Measurements from ENCODE around the gene GALNTL6. TPM values are rescaled to one million over a fixed set of nuclear protein-coding genes. Genes with fewer than 3 reads are reported as not detected.
"Not testable (repeated sequence)": the region's sequence is repeated elsewhere in the genome, so short reads cannot be mapped to it uniquely, and the experiment has no call there.

GALNTL6 gene
- total and polyA plus RNA-seq, 2 donors (not counting 1 experiment from before 2014, with no cell fraction given) = not detected

DNA sequence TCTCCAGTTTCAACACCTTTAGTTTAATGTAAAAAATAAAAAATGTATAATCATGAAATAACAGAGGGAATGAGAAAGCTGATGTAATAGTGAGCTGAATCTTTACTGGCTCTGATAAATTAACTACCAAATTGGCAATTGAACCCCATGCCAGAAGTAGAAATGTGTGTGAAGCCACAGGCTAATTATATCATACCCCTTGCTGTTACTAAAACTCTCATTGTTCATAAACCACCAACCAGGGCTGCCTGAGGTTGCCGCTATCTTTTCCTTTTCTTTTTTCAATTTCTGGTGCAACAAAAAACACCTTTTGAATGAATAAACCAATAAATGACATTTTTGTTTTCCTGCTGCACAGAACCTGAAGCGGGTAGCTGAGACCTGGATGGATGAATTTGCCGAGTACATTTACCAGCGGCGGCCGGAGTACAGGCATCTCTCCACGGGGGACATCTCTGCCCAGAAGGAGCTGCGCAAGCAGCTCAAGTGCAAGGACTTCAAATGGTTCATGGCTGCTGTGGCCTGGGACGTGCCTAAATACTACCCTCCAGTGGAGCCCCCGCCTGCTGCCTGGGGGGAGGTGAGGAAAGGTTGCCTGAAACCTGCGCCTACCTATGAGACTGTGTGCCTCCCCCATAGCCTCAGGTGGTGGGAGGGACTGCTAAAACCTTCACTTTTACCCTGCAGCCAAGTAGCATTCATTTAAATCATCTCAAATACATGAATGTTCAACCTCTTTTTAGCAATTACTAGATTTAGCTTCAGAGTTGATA lies 1138.7 kb downstream of the GALNTL6 start:
- no peak for DNase-seq (ENCODE audit: low read depth in 2 of 2)
- TF ChIP-seq, protein P1, sequence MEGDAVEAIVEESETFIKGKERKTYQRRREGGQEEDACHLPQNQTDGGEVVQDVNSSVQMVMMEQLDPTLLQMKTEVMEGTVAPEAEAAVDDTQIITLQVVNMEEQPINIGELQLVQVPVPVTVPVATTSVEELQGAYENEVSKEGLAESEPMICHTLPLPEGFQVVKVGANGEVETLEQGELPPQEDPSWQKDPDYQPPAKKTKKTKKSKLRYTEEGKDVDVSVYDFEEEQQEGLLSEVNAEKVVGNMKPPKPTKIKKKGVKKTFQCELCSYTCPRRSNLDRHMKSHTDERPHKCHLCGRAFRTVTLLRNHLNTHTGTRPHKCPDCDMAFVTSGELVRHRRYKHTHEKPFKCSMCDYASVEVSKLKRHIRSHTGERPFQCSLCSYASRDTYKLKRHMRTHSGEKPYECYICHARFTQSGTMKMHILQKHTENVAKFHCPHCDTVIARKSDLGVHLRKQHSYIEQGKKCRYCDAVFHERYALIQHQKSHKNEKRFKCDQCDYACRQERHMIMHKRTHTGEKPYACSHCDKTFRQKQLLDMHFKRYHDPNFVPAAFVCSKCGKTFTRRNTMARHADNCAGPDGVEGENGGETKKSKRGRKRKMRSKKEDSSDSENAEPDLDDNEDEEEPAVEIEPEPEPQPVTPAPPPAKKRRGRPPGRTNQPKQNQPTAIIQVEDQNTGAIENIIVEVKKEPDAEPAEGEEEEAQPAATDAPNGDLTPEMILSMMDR (conservative IDR thresholded peaks at IDR 0.05 in 1 of 2, IDR thresholded peaks at IDR 0.05 in 1 of 2; ENCODE audit: low read depth in 1 of 2, low read length in 2 of 2) = no peak
- TF ChIP-seq EZH2 (IDR thresholded peaks at IDR 0.05; ENCODE audit: low read length, missing control alignments) = no peak
- H3K4me1 ChIP-seq (ENCODE audit: control insufficient read depth, extremely low read depth, insufficient read depth, low read length) = no peaks in the 10 kb centered on the region
- no peaks in the 10 kb centered on the region for H3K36me3 ChIP-seq (ENCODE audit: control insufficient read depth, insufficient read depth, low read length)
- no peak overlapping the region for H2AFZ ChIP-seq (ENCODE audit: low read length)
- no peaks in the 10 kb centered on the region for H3K9me3 ChIP-seq (ENCODE audit: control insufficient read depth, insufficient read depth, low read depth, low read length)
- no peak overlapping the region for H3K27ac ChIP-seq (ENCODE audit: insufficient read depth, low read length)
- no peak overlapping the region for H3K9ac ChIP-seq (ENCODE audit: insufficient read depth, low read length)
- no peak overlapping the region for H3K4me3 ChIP-seq (replicated peaks in 1 of 4; ENCODE audit: control extremely low read depth in 1 of 4, insufficient read depth in 1 of 4, low read depth in 3 of 4, low read length in 4 of 4)
- H3K4me2 ChIP-seq (ENCODE audit: extremely low read depth, insufficient read depth, low read length) = no peak overlapping the region
- no peaks in the 10 kb centered on the region for H4K20me1 ChIP-seq (ENCODE audit: control insufficient read depth, extremely low read depth, insufficient read depth, low read length)
- no peaks in the 10 kb centered on the region for H3K79me2 ChIP-seq (ENCODE audit: control insufficient read depth, insufficient read depth, low read length)
- H3K27me3 ChIP-seq (ENCODE audit: control insufficient read depth, insufficient read depth, low read length) = no peaks in the 10 kb centered on the region

DNA sequence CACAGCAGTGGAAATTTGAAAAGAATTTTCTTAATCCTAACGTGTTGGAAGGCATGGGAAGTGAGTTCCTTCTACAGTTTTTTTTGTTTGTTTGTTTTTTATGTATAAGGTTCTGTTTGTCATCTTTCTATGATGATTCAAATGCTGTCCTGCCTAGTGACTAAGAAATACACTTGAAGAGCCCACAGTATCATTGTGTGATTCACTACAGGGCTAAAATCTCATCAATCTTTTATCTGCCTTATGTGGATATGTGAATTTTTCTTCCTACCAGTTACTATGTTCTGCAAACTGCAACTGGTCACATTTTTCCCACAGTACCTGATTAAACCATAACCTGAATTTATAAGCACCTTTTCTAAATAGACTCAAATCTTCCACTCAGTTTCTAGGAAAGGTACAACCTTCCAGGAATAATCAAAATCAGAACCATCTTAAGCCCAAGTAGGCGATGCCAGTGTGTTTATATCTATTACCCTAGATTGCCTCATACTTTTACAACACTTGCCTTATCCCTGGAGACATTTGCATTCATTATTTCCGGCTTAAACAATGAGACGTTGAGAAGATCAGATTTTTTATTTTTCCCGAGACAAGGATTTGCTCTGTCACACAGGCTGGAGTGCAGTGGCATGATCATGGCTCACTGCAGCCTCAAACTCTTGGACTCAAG lies 1140.8 kb downstream of the GALNTL6 start:
- Histone ChIP-seq H3K9me3 (ENCODE audit: control insufficient read depth, insufficient read depth, low read depth, low read length) (no peaks in the 10 kb centered on the region), H3K4me3 (replicated peaks in 1 of 4; ENCODE audit: control extremely low read depth in 1 of 4, insufficient read depth in 1 of 4, low read depth in 3 of 4, low read length in 4 of 4) (no peak overlapping the region), H3K79me2 (ENCODE audit: control insufficient read depth, insufficient read depth, low read length) (no peaks in the 10 kb centered on the region), H3K9ac (ENCODE audit: insufficient read depth, low read length) (no peak overlapping the region), H4K20me1 (ENCODE audit: control insufficient read depth, extremely low read depth, insufficient read depth, low read length) (no peaks in the 10 kb centered on the region), H3K4me2 (ENCODE audit: extremely low read depth, insufficient read depth, low read length) (no peak overlapping the region), H3K27me3 (ENCODE audit: control insufficient read depth, insufficient read depth, low read length) (no peaks in the 10 kb centered on the region), H3K27ac (ENCODE audit: insufficient read depth, low read length) (no peak overlapping the region), H3K36me3 (ENCODE audit: control insufficient read depth, insufficient read depth, low read length) (no peaks in the 10 kb centered on the region), H3K4me1 (ENCODE audit: control insufficient read depth, extremely low read depth, insufficient read depth, low read length) (no peaks in the 10 kb centered on the region), H2AFZ (ENCODE audit: low read length) (no peak overlapping the region)
- TF ChIP-seq, protein P1 (conservative IDR thresholded peaks at IDR 0.05 in 1 of 2, IDR thresholded peaks at IDR 0.05 in 1 of 2; ENCODE audit: low read depth in 1 of 2, low read length in 2 of 2) = no peak
- no peak for TF ChIP-seq EZH2 (IDR thresholded peaks at IDR 0.05; ENCODE audit: low read length, missing control alignments)
- DNase-seq (ENCODE audit: low read depth in 2 of 2) = no peak

DNA sequence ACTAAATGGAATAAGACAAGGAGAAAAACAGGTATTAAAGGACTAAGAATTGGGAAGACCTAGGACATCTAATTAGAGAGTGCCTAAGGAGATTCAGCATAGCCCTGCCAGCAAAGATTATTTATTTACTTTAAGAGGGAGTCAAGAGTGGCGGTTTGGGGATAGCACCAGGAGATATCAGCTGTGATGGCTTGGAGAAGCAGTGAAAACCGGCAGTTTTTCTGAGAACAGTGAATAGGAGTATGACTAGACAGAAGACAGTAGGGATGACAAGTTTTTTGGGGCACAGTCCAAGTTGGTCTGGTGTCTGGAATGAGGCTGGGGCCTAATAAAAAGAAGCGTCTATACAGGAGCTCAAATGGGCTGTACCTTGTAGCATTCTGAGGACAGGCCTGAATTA lies 1143.1 kb downstream of the GALNTL6 start:
- H3K36me3 ChIP-seq (ENCODE audit: control insufficient read depth, insufficient read depth, low read length); H3K4me2 ChIP-seq (ENCODE audit: extremely low read depth, insufficient read depth, low read length); H3K27me3 ChIP-seq (ENCODE audit: control insufficient read depth, insufficient read depth, low read length); H4K20me1 ChIP-seq (ENCODE audit: control insufficient read depth, extremely low read depth, insufficient read depth, low read length); H3K9ac ChIP-seq (ENCODE audit: insufficient read depth, low read length); H3K4me3 ChIP-seq (replicated peaks in 1 of 4; ENCODE audit: control extremely low read depth in 1 of 4, insufficient read depth in 1 of 4, low read depth in 3 of 4, low read length in 4 of 4); H3K9me3 ChIP-seq (ENCODE audit: control insufficient read depth, insufficient read depth, low read depth, low read length); H3K27ac ChIP-seq (ENCODE audit: insufficient read depth, low read length); H3K79me2 ChIP-seq (ENCODE audit: control insufficient read depth, insufficient read depth, low read length); H3K4me1 ChIP-seq (ENCODE audit: control insufficient read depth, extremely low read depth, insufficient read depth, low read length); H2AFZ ChIP-seq (ENCODE audit: low read length); DNase-seq (ENCODE audit: low read depth in 2 of 2): not testable (repeated sequence)
